Measurements from ENCODE around the gene PSG5. TPM values are rescaled to one million over a fixed set of nuclear protein-coding genes. Genes with fewer than 3 reads are reported as not detected.
"Not testable (repeated sequence)": the region's sequence is repeated elsewhere in the genome, so short reads cannot be mapped to it uniquely, and the experiment has no call there.

PSG5 gene
- not detected for total RNA-seq

- H3K27me3 Mint-ChIP-seq (ENCODE audit: low read depth): peaks cover 23% of the 10 kb centered on the region
- H3K4me1 Mint-ChIP-seq (ENCODE audit: low read depth); DNase-seq; H3K36me3 Mint-ChIP-seq (ENCODE audit: insufficient read depth); ATAC-seq; H3K9me3 Mint-ChIP-seq; H3K4me3 Mint-ChIP-seq: not testable (repeated sequence)
These were observed at the start of gene PSG5 for GRCh38 chr19:43186311-43186935. Gene PSG5, minus strand, starts transcription at chr19:43186536. Its CDS starts 131 bp downstream, at chr19:43186405.

- not testable (repeated sequence) for H3K27me3 Mint-ChIP-seq (ENCODE audit: low read depth); H3K4me1 Mint-ChIP-seq (ENCODE audit: low read depth)
These were observed 49.4 kb upstream of the PSG5 start for GRCh38 chr19:43235686-43236085.

GRCh38 chr19:43229315-43229714 is 43.0 kb upstream of the PSG5 start:
- no peak overlapping the region for H3K4me3 Mint-ChIP-seq
- H3K4me1 Mint-ChIP-seq (ENCODE audit: low read depth): no peaks in the 10 kb centered on the region
- DNase-seq (no peak), ATAC-seq (no peak)
- H3K9me3 Mint-ChIP-seq: peaks cover 58% of the 10 kb centered on the region
- no peaks in the 10 kb centered on the region for H3K27me3 Mint-ChIP-seq (ENCODE audit: low read depth)
- peaks cover 8% of the 10 kb centered on the region for H3K36me3 Mint-ChIP-seq (ENCODE audit: insufficient read depth)

More at GRCh38 chr19:43235686-43236085, 49.4 kb upstream of the PSG5 start:
- not testable (repeated sequence) for ATAC-seq; H3K36me3 Mint-ChIP-seq (ENCODE audit: insufficient read depth); DNase-seq; H3K4me3 Mint-ChIP-seq
- H3K9me3 Mint-ChIP-seq: peaks cover 34% of the 10 kb centered on the region

- not testable (repeated sequence) for DNase-seq
- peaks cover 58% of the 10 kb centered on the region for H3K9me3 Mint-ChIP-seq
These were observed 42.4 kb upstream of the PSG5 start for GRCh38 chr19:43228730-43229129.

GRCh38 chr19:43226986-43227385 is 40.6 kb upstream of the PSG5 start:
- DNase-seq; ATAC-seq; H3K4me3 Mint-ChIP-seq; H3K36me3 Mint-ChIP-seq (ENCODE audit: insufficient read depth); H3K4me1 Mint-ChIP-seq (ENCODE audit: low read depth); H3K27me3 Mint-ChIP-seq (ENCODE audit: low read depth): not testable (repeated sequence)
- peaks cover 52% of the 10 kb centered on the region for H3K9me3 Mint-ChIP-seq

More at GRCh38 chr19:43228730-43229129, 42.4 kb upstream of the PSG5 start:
- not testable (repeated sequence) for H3K4me3 Mint-ChIP-seq; H3K36me3 Mint-ChIP-seq (ENCODE audit: insufficient read depth); H3K4me1 Mint-ChIP-seq (ENCODE audit: low read depth); H3K27me3 Mint-ChIP-seq (ENCODE audit: low read depth); ATAC-seq

- Mint-ChIP-seq H3K27me3 (ENCODE audit: low read depth) (no peaks in the 10 kb centered on the region), H3K4me1 (ENCODE audit: low read depth) (no peaks in the 10 kb centered on the region), H3K9me3 (peaks cover 40% of the 10 kb centered on the region)
These were observed 38.5 kb upstream of the PSG5 start for GRCh38 chr19:43224855-43225253.

GRCh38 chr19:43224201-43224854 is 38.0 kb upstream of the PSG5 start:
- not testable (repeated sequence) for H3K4me1 Mint-ChIP-seq (ENCODE audit: low read depth); DNase-seq; H3K27me3 Mint-ChIP-seq (ENCODE audit: low read depth); H3K4me3 Mint-ChIP-seq; H3K36me3 Mint-ChIP-seq (ENCODE audit: insufficient read depth); ATAC-seq
- H3K9me3 Mint-ChIP-seq: peaks cover 34% of the 10 kb centered on the region

More at GRCh38 chr19:43224855-43225253, 38.5 kb upstream of the PSG5 start:
- ATAC-seq (no peak), DNase-seq (no peak)
- H3K4me3 Mint-ChIP-seq: no peak overlapping the region
- peaks cover 5% of the 10 kb centered on the region for H3K36me3 Mint-ChIP-seq (ENCODE audit: insufficient read depth)

GRCh38 chr19:43221891-43222290 is 35.6 kb upstream of the PSG5 start:
- H3K4me1 Mint-ChIP-seq (ENCODE audit: low read depth); H3K36me3 Mint-ChIP-seq (ENCODE audit: insufficient read depth); H3K4me3 Mint-ChIP-seq; H3K27me3 Mint-ChIP-seq (ENCODE audit: low read depth); ATAC-seq; DNase-seq: not testable (repeated sequence)
- peaks cover 19% of the 10 kb centered on the region for H3K9me3 Mint-ChIP-seq

- H3K27me3 Mint-ChIP-seq (ENCODE audit: low read depth); H3K4me1 Mint-ChIP-seq (ENCODE audit: low read depth); ATAC-seq; H3K4me3 Mint-ChIP-seq; H3K36me3 Mint-ChIP-seq (ENCODE audit: insufficient read depth); H3K9me3 Mint-ChIP-seq; DNase-seq: not testable (repeated sequence)
These were observed 32.8 kb upstream of the PSG5 start for GRCh38 chr19:43219136-43219535.

- not testable (repeated sequence) for H3K4me3 Mint-ChIP-seq; H3K9me3 Mint-ChIP-seq; ATAC-seq; H3K4me1 Mint-ChIP-seq (ENCODE audit: low read depth); H3K36me3 Mint-ChIP-seq (ENCODE audit: insufficient read depth); DNase-seq
- peaks cover 18% of the 10 kb centered on the region for H3K27me3 Mint-ChIP-seq (ENCODE audit: low read depth)
These were observed 29.5 kb upstream of the PSG5 start for GRCh38 chr19:43215881-43216280.

- Mint-ChIP-seq H3K36me3 (ENCODE audit: insufficient read depth) (no peaks in the 10 kb centered on the region), H3K27me3 (ENCODE audit: low read depth) (peaks cover 23% of the 10 kb centered on the region), H3K4me1 (ENCODE audit: low read depth) (no peaks in the 10 kb centered on the region), H3K9me3 (no peaks in the 10 kb centered on the region), H3K4me3 (no peak overlapping the region)
- no peak for DNase-seq
- no peak for ATAC-seq
These were observed 21.7 kb upstream of the PSG5 start for GRCh38 chr19:43207991-43208390.

- H3K9me3 Mint-ChIP-seq; H3K36me3 Mint-ChIP-seq (ENCODE audit: insufficient read depth); ATAC-seq; H3K4me1 Mint-ChIP-seq (ENCODE audit: low read depth); DNase-seq; H3K4me3 Mint-ChIP-seq: not testable (repeated sequence)
- peaks cover 21% of the 10 kb centered on the region for H3K27me3 Mint-ChIP-seq (ENCODE audit: low read depth)
These were observed 20.8 kb upstream of the PSG5 start for GRCh38 chr19:43207174-43207573.

GRCh38 chr19:43205471-43206105 is 19.3 kb upstream of the PSG5 start, which contains the start of gene PSG4:
Gene PSG4, minus strand, starts transcription at chr19:43205638. Its CDS starts 102 bp downstream, at chr19:43205536.
- H3K36me3 Mint-ChIP-seq (ENCODE audit: insufficient read depth); H3K9me3 Mint-ChIP-seq; ATAC-seq; DNase-seq; H3K4me1 Mint-ChIP-seq (ENCODE audit: low read depth); H3K4me3 Mint-ChIP-seq: not testable (repeated sequence)
- H3K27me3 Mint-ChIP-seq (ENCODE audit: low read depth): peaks cover 14% of the 10 kb centered on the region

GRCh38 chr19:43203611-43204010 is 17.3 kb upstream of the PSG5 start:
- not testable (repeated sequence) for H3K27me3 Mint-ChIP-seq (ENCODE audit: low read depth); H3K4me1 Mint-ChIP-seq (ENCODE audit: low read depth); DNase-seq; ATAC-seq; H3K9me3 Mint-ChIP-seq; H3K36me3 Mint-ChIP-seq (ENCODE audit: insufficient read depth); H3K4me3 Mint-ChIP-seq

- ATAC-seq; DNase-seq; H3K9me3 Mint-ChIP-seq; H3K4me1 Mint-ChIP-seq (ENCODE audit: low read depth); H3K27me3 Mint-ChIP-seq (ENCODE audit: low read depth); H3K36me3 Mint-ChIP-seq (ENCODE audit: insufficient read depth); H3K4me3 Mint-ChIP-seq: not testable (repeated sequence)
These were observed 15.6 kb upstream of the PSG5 start for GRCh38 chr19:43201891-43202290.
